Measurements from ENCODE around the gene JPH4. TPM values are rescaled to one million over a fixed set of nuclear protein-coding genes. Genes with fewer than 3 reads are reported as not detected.

The JPH4 gene
- total and polyA plus RNA-seq, 4 donors = 0.23 to 3.1 (median 1.0) TPM

DNA sequence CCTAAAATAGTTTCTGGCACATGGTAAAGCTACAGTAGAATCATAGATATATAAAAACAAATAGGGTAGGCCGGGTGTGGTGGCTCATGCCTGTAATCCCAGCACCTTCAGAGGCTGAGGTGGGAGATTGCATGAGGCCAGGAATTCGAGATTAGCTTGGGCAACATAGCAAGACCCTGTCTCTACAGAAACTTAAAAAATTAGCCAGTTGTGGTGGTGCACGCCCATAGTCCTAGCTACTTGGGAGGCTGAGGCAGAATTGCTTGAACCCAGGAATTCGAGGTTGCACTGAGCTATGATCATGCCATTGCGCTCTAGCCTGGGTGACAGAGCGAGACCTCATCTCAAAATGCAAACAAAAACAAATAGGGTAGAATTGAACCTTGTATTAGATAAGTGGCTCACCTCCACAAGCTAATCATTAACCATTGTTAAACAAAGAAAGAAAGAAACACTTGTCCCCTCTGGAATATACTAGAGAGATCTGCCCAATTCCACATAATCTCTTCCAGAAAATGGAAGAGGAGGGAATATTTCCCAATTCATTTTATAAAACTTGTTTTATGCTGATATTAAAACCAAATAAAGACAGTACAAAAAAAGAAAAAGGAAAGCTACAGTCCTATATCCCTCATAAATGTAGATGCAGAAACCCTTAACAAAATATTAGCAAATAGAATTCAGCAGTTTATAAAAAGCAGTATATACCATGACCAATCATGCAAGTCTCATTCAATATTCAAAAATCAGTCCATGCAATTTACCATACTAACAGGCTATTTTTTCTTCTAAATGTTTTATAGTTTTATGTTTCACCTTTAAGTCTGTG lies 34.9 kb upstream of the JPH4 start:
- WGBS, 2 donors = 67 to 85% methylated on average over 6 of the region's 6 CpGs
- H3K27ac ChIP-seq (ENCODE audit: low read depth in 1 of 2, low read length in 1 of 2) = peak overlapping the region in 1 of 2 donors; percentile 24
- DNase-seq = peak in 1 of 3 donors; percentile 36
- peaks cover 0 to 12% (median 0%) of the 10 kb centered on the region in 5 donors for H3K4me1 ChIP-seq (ENCODE audit: control insufficient read depth in 5 of 5, insufficient read depth in 5 of 5, low read length in 5 of 5)
- no peaks in the 10 kb centered on the region for H3K9me3 ChIP-seq (ENCODE audit: control insufficient read depth in 4 of 4, insufficient read depth in 3 of 4, low read length in 3 of 4)
- no peak for ATAC-seq (ENCODE audit: insufficient read depth, low FRiP score)
- no peaks in the 10 kb centered on the region for H3K36me3 ChIP-seq (ENCODE audit: control insufficient read depth in 4 of 4, insufficient read depth in 4 of 4, low read length in 4 of 4)
- no peak overlapping the region for H3K4me3 ChIP-seq
- H3K27me3 ChIP-seq (ENCODE audit: control insufficient read depth in 3 of 3, insufficient read depth in 3 of 3, low read length in 2 of 3) = no peaks in the 10 kb centered on the region
- no peak for TF ChIP-seq CTCF (IDR thresholded peaks at IDR 0.05; ENCODE audit: control extremely low read depth, extremely low read depth)
- H3K9ac ChIP-seq (ENCODE audit: insufficient read depth in 1 of 2, low read length in 2 of 2) = no peak overlapping the region

DNA sequence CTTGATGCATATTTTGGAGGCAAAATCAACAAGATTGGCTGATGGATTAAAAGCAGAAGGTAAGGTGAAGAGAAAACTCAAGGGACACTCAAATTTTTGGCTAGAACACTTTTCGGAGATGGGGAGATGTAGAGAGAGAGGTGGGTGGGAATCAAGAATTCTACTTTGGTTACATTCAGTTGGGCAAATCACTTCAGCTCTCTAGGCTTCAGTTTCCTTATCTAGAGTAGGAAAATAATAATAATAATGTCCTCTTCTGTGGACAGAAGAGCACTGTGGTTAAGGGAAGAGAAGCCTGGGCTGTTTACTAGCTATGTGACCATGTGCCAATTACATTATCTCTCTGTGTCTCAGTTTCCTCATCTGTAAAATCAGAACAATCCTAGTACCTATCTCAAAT lies 34.2 kb upstream of the JPH4 start:
- no peak overlapping the region for H3K27ac ChIP-seq (ENCODE audit: low read depth in 1 of 2, low read length in 1 of 2)
- WGBS, 2 donors = 69 to 81% methylated on average over 1 of the region's 1 CpG
- H3K36me3 ChIP-seq (ENCODE audit: control insufficient read depth in 4 of 4, insufficient read depth in 4 of 4, low read length in 4 of 4) = no peaks in the 10 kb centered on the region
- DNase-seq = no peak
- H3K4me1 ChIP-seq (ENCODE audit: control insufficient read depth in 5 of 5, insufficient read depth in 5 of 5, low read length in 5 of 5) = peaks cover 0 to 12% (median 0%) of the 10 kb centered on the region in 5 donors
- no peak overlapping the region for H3K9ac ChIP-seq (ENCODE audit: insufficient read depth in 1 of 2, low read length in 2 of 2)
- TF ChIP-seq CTCF (IDR thresholded peaks at IDR 0.05; ENCODE audit: control extremely low read depth, extremely low read depth) = no peak
- no peaks in the 10 kb centered on the region for H3K9me3 ChIP-seq (ENCODE audit: control insufficient read depth in 4 of 4, insufficient read depth in 3 of 4, low read length in 3 of 4)
- H3K4me3 ChIP-seq = no peak overlapping the region
- no peak for ATAC-seq (ENCODE audit: insufficient read depth, low FRiP score)
- H3K27me3 ChIP-seq (ENCODE audit: control insufficient read depth in 3 of 3, insufficient read depth in 3 of 3, low read length in 2 of 3) = no peaks in the 10 kb centered on the region

DNA sequence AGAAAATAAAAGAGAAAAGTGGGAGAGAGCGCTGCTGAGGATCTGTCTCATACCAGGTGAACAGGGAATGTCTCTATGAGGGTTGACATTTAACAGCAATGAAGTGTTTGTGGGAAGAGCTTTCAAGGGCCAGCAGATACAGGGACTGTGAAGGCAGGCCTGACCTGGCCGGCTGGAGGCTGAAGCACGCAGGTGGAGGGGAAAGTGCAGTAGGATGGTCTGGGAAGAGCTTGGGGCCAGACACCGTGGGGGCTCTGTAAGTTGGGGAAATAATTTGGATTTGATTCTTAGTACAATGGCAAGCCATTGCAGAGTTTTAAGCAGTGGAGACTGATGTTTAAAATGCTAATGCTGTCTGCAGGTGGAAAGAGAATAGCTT lies 33.8 kb upstream of the JPH4 start:
- no peak for DNase-seq
- Histone ChIP-seq H3K9ac (ENCODE audit: insufficient read depth in 1 of 2, low read length in 2 of 2) (no peak overlapping the region), H3K27me3 (ENCODE audit: control insufficient read depth in 3 of 3, insufficient read depth in 3 of 3, low read length in 2 of 3) (no peaks in the 10 kb centered on the region), H3K27ac (ENCODE audit: low read depth in 1 of 2, low read length in 1 of 2) (peak overlapping the region in 1 of 2 donors; percentile 21), H3K36me3 (ENCODE audit: control insufficient read depth in 4 of 4, insufficient read depth in 4 of 4, low read length in 4 of 4) (no peaks in the 10 kb centered on the region), H3K4me3 (no peak overlapping the region), H3K4me1 (ENCODE audit: control insufficient read depth in 5 of 5, insufficient read depth in 5 of 5, low read length in 5 of 5) (peaks cover 0 to 12% (median 0%) of the 10 kb centered on the region in 5 donors), H3K9me3 (ENCODE audit: control insufficient read depth in 4 of 4, insufficient read depth in 3 of 4, low read length in 3 of 4) (no peaks in the 10 kb centered on the region)
- 63 to 84% methylated on average over 4 of the region's 4 CpGs for WGBS, 2 donors
- peak; percentile 62 for ATAC-seq (ENCODE audit: insufficient read depth, low FRiP score)
- TF ChIP-seq CTCF (IDR thresholded peaks at IDR 0.05; ENCODE audit: control extremely low read depth, extremely low read depth) = no peak
